NB4 (cell line): ENCODE results near the gene NSUN3.

Experiments
- CTCF ChIP-seq: IDR thresholded peaks from one replicate; pipeline ENCODE4 v1.5.1; 2012; ENCODE audit warnings: low read depth, low read length
- MYC ChIP-seq: IDR thresholded peaks from 2 replicates; pipeline ENCODE4 v1.6.1; 2011; ENCODE audit warnings: low read depth, low read length
- POLR2A ChIP-seq: IDR thresholded peaks from 2 replicates; pipeline ENCODE4 v1.6.1; 2011; ENCODE audit warnings: mild to moderate bottlenecking; ENCODE audit not compliant: insufficient read length; ENCODE audit errors: extremely low read depth

DNA sequence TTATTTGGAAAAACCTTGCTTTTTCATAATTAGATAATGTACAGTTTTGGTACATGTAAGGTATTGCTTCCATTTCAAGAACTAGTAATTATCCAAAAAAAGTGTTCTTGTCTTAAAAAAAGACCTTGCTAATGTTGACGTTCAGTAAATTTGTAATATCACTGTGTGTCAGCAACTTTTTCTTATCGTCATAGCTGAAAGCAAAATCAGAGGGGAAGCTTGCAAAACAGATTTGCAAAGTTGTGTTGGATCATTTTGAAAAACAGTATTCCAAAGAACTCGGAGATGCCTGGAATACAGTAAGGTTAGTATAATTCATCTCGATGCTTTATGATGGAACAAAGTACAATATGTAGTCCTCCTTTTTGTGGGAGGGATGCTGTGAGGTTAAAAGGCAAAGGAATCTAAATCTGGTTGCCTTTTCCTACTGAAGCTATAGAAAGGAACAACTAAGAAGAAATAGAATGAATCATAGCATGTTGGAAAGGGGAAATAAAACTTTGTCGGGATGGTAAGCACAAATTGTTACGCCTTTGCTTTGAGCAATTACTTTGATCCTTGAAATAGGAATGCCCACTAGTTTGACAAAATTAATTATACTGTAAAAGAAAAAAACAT lies 1.5 kb downstream of the NSUN3 start:
- no peak for TF ChIP-seq CTCF
- TF ChIP-seq MYC = no peak
- no peak for TF ChIP-seq POLR2A
